HG03196 (cell line): Measurements from ENCODE around the gene KIF11.

Source experiments
- ATAC-seq: cut with Tn5 transposase; IDR thresholded peaks from one replicate; pipeline ENCODE4 v1.9.1; 2021; ENCODE audit not compliant: unreplicated experiment

Gene KIF11

GRCh38 chr10:92667078-92667477, 74.1 kb downstream of the KIF11 start:
- ATAC-seq, result no peak

GRCh38 chr10:92677708-92678107, 84.8 kb downstream of the KIF11 start:
- ATAC-seq, result no peak

- no peak for ATAC-seq
These were observed 85.3 kb downstream of the KIF11 start for GRCh38 chr10:92678206-92678605.

- ATAC-seq, result no peak
These were observed 88.4 kb downstream of the KIF11 start for GRCh38 chr10:92681306-92681834.

- ATAC-seq, result no peak
These were observed 95.6 kb downstream of the KIF11 start for GRCh38 chr10:92688573-92688926.

DNA sequence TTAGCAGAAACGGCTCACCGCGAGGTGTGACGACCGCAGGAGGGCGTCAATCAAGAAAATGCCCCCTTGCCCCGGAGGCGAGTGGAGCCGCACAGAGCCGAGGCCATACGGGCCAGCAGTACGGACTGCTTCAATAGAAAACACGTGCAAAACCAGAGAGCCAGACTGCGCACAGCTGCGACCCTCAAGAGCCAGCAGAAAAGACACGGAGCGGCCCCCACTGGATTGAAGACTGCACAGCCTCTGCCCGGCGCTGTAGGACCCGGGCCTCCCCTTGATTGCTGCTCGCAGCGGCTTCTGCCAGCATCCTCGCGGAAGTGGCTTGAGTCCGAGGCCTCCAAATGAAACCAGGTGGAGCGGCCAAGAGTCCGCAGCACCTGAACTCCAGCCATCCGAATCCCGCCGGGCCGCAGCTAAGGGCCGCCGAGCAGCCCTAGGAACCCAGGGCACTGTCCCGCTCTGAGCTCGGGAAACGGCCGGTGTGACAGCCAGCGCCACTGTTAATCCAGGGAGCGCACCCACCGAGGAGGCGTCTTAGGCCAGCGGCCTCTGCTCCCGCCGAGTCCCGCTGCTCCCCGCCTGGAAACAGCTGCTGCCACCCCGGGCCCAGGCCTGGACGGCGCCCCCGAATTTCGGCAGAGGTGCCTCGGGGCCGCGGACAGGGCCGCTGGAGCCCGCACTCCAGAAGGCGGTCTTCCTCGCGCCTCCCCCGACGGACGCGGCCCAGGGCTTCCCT, 96.2 kb downstream of the KIF11 start:
- ATAC-seq, result no peak

DNA sequence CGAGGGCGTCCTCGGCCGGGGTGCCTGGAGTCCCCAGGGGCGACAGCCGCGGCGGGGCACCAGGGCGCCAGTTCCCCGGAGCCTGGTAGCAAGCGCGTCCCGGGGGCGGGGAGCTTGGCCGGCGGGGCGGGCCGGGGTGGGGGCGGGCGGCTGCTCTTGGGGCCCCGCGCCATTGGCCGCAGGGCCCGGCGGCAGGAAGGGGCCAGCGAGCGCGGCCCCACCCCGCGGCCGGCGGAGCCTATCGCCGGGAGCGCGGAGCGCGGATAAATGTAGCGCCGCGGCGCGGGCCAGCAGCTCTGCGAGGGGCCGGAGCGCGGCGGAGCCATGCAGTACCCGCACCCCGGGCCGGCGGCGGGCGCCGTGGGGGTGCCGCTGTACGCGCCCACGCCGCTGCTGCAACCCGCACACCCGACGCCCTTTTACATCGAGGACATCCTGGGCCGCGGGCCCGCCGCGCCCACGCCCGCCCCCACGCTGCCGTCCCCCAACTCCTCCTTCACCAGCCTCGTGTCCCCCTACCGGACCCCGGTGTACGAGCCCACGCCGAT, 96.8 kb downstream of the KIF11 start, which contains the start of gene HHEX:
Gene HHEX, plus strand, starts transcription at position 293 of the 548 bp plus-strand sequence. Its CDS starts 32 bp downstream, at position 325.
- ATAC-seq, result no peak

DNA sequence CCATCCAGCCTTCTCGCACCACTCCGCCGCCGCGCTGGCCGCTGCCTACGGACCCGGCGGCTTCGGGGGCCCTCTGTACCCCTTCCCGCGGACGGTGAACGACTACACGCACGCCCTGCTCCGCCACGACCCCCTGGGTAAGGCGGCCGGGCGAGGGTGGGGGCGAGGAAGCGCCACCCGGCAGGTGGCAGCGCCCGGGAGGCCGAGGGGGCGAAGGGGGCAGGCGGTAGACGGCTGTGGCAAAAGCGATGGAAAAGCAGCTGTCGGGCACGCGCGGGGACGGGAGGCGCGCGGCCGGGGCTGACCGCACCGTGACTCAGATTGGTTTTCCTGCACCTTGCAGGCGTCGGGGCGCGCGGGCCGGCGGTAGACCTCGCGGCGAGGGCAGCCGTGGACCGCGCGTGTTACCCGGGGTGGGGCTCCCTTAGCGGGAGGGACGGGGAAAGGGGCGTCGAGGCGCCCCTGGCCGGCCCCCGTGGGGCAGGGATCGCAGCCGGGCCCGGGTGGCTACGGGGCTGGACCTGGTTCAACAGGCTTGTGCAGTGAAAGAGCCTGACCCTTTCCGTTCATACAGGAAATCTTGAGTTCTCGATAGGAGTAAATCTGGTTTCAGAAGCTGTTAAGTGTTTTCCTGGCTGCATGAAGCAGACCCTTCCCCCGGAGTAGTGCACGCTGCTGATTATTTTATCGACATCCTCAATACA, 97.4 kb downstream of the KIF11 start:
- ATAC-seq, result no peak

DNA sequence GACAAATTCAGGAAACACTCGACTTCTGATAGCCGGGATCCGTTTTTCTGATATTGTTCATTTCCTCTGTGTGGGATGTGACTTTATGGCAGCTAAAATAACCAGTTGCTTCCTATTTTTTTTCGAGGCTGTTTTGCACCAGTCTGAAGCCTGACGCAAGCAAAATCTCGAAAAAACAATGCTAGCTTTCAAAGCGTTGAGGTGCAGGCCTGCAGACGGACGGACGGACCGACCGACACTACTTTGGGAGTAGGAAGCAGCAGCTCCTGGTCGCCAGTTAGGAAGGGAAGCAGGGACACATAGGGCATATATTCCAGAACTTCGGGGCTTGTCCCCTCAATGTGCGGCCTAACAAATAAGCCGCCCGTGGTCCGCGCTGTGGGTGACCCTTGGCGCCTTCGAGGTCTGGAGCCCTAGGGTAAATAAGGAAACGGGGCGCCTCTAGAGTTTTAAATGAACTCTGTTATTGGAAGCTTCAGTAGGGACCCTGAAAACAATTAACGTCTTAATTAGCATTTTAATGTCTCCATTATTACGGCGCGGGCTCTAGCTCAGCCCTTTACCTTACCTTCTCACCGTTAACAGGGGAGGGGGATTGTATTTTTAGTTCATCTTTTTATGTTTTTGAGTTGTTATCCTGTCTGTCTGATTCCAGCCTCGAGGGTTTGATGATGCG, 98.1 kb downstream of the KIF11 start:
- no peak for ATAC-seq

GRCh38 chr10:92691591-92692079, 98.7 kb downstream of the KIF11 start:
- no peak for ATAC-seq

DNA sequence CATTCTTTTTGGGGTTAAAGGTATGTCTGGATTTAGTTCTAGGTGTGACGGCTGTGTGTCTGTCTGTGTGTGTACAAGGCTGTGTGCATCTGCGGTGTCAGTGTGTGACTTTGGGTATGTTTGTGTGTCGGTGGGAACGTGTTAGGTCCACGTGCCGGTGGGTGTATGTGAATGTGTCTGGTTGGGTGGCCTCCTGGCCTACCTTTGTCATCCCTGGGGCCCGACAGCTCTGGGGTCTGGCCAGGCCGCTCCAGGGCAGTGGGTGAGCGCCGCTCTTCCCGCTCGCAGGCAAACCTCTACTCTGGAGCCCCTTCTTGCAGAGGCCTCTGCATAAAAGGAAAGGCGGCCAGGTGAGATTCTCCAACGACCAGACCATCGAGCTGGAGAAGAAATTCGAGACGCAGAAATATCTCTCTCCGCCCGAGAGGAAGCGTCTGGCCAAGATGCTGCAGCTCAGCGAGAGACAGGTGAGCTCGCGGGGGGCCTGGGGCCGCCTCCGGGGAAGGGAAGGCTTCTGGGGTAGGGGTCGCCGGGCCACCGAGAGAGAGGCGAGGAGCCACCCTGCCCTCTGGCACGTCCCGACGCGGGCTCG, 99.2 kb downstream of the KIF11 start:
- ATAC-seq, result no peak

DNA sequence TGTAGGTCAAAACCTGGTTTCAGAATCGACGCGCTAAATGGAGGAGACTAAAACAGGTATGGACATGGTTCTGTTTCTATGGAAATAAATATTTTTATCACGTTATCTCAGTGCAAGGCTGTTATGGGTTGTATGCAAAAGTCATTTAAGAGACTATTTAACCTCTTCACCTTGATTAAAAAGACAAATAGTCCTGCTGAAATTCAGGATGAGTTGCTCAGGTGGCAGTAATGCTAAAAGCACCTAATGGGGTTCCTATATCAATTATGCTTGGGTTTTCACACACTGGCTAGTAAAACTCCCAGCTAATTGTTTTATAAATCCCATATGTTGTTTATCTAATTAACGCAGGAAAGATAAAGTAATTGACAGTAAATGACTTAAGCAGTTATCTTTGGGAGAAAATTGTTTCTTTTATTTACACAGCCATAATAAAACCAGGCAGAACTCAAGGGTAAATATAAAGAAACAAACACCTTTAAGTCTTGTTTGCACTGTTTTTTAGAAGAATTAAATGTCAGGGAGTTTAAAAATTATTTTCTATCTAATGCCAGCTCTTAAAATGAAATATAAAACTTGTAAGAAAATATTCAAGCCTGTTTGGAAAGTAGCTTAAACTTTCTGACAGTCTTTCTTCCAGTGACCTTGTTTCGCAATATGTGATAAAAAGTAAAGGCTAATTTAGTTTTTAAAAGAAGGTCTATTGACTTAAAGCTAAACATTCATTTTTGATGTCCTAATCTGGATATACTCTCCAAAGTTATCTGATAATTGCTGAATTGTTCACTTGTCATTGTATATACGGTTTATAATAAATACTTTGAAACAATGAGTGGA, 100.0 kb downstream of the KIF11 start:
- ATAC-seq, result no peak

DNA sequence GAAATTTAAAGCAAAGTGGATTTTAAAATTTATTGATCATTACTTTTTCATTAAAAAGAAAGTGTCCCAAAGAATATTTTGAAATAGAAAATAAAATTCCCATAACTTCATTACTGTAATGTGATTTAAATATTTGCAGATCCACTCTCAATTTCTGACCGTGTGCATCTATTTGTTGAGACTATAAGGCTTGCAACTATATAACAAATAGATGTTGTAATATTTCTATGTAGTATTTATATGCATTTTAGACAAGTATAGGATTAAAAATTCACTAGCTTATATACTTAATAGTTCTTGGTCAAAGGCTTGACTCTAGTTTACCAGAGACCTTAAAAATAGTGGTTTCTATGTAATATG, 100.6 kb downstream of the KIF11 start:
- no peak for ATAC-seq

DNA sequence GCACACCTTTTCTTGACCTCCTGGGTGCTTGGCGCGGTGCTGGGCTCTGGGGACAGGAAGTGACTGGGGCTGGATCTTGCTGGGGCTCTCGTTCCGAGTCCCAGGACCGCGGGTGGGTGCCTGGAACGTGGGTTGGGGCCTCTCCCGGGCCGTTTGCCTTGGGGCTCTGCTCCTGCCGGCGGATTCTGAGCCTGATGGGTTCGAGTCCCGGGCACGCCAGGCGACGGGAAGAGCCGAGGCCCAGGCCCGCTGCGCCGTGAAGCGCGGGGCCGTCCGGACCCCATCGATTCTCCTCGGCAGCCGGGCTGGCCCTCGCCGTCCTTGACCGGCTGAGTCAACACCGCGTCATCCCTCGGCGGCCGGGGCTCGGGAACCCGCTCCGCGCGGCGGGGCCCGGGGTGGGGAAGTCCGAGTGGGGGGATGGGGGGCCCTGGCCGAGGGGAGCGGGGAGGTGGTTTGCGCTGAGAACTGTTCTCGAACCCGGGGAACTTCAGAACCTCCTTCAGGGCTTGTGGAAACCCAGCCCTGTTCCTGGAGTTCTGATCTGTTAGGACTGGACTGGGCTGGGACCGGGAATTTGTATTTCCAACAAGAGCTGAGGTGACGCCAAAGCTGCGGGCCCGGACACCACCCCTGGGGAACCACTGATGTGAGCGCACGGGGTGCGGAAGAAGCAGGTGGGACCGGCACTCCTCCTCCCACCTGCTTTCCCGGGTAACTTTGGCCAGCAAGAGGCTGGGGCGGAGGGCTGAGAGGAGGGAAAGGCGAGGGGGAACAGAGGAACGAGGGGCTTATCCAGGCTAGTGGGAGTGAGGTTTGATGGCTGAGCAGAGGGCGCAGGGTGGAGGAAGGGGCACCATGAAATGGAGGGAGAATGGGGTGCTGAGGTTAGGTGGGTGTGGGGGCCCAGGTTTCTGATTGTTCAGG, 103.0 kb downstream of the KIF11 start:
- no peak for ATAC-seq

- ATAC-seq, result no peak
These were observed 103.9 kb downstream of the KIF11 start for GRCh38 chr10:92696606-92697383.

GRCh38 chr10:92697663-92698511, 105.0 kb downstream of the KIF11 start:
- no peak for ATAC-seq

DNA sequence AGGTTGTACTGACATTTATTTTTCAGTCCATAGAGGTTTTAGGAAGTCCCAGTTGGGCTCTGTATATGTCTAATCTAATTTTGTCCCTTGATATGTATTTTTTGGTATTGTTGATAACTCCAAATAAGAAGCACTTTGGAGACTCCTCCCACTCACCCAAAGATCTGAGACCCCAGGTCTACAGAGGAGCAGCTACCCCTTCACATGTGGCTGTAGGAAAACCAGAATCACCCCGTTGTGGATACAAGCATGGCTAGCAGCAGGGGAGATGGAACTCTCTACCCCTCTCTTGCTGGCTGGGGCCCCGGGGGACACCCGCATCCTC, 106.2 kb downstream of the KIF11 start:
- no peak for ATAC-seq
